H1 (cell line): ENCODE results near the gene CNST. TPM values are rescaled to one million over a fixed set of nuclear protein-coding genes. Genes with fewer than 3 reads are reported as not detected.

Experiments
- CTCF ChIA-PET: fragments of 300-600 bp; sonication (Branson Sonifier 250); formaldehyde crosslinking; loops from one replicate; lab custom pipeline; 2021; ENCODE audit not compliant: partially characterized antibody; lab: Charles Lee
- POLR2A ChIA-PET: fragments of 300-600 bp; sonication (Branson Sonifier 250); formaldehyde crosslinking; loops from one replicate; lab custom pipeline; 2021; ENCODE audit warnings: inconsistent platforms; ENCODE audit not compliant: partially characterized antibody; lab: Charles Lee
- DNase-seq, 2 experiments: peaks; one replicate each; pipeline versions ENCODE4 v3.0.0 to v3.0.0-alpha.2; 2010 to 2022; ENCODE audit warnings: low spot score in 2 of 2, low read depth in 1 of 2, mixed read lengths in 1 of 2
- FAIRE-seq: peaks from 2 replicates; lab custom pipeline; 2011; peaks lifted over from hg19 to GRCh38; lab: Jason Lieb, UNC
- H2AFZ ChIP-seq: 2 replicates; pipeline ENCODE4 v1.8.1; 2012; ENCODE audit warnings: low read length, inconsistent platforms
- H2AK5ac ChIP-seq: 2 replicates; pipeline ENCODE4 v1.6.1; 2013; ENCODE audit warnings: low read depth, low read length
- H2BK120ac ChIP-seq: replicated peaks from 2 replicates; pipeline ENCODE3; 2013; ENCODE audit warnings: low read depth, low read length, inconsistent platforms
- H2BK12ac ChIP-seq: 2 replicates; pipeline ENCODE4 v1.6.1; 2013; ENCODE audit warnings: low read depth, low read length
- H2BK15ac ChIP-seq: 2 replicates; pipeline ENCODE4 v1.6.1; 2013; ENCODE audit warnings: low read length
- H2BK20ac ChIP-seq: 2 replicates; pipeline ENCODE4 v1.6.1; 2013; ENCODE audit warnings: low read length
- H2BK5ac ChIP-seq: 2 replicates; pipeline ENCODE4 v1.6.1; 2013; ENCODE audit warnings: low read depth, low read length
- H3K14ac ChIP-seq: 2 replicates; pipeline ENCODE4 v1.6.1; 2013; ENCODE audit warnings: inconsistent platforms; ENCODE audit not compliant: insufficient read length
- H3K18ac ChIP-seq: 2 replicates; pipeline ENCODE4 v1.6.1; 2013; ENCODE audit warnings: low read length; ENCODE audit errors: extremely low read depth
- H3K23ac ChIP-seq: 2 replicates; pipeline ENCODE4 v1.6.1; 2013; ENCODE audit warnings: inconsistent platforms; ENCODE audit not compliant: insufficient read length
- H3K23me2 ChIP-seq: 2 replicates; pipeline ENCODE4 v1.6.1; 2013; ENCODE audit warnings: low read depth, low read length
- H3K27ac ChIP-seq: 2 replicates; pipeline ENCODE4 v1.6.1; 2011; ENCODE audit warnings: low read depth, low read length, inconsistent platforms
- H3K27me3 ChIP-seq, 4 experiments: replicated peaks in 1 of 4; 1 replicate in 1 of 4; 2 replicates in 3 of 4; pipeline versions ENCODE4 v1.6.1 to v1.8.1; 2011 to 2013; ENCODE audit warnings: low read length in 3 of 4, mild to moderate bottlenecking in 3 of 4, inconsistent platforms in 2 of 4, mixed read lengths in 2 of 4, moderate library complexity in 1 of 4; ENCODE audit not compliant: control insufficient read depth in 3 of 4, insufficient read depth in 3 of 4; ENCODE audit errors: extremely low read depth in 1 of 4
- H3K36me3 ChIP-seq, 4 experiments: 2 replicates each; pipeline versions ENCODE4 v1.6.1 to v1.8.1; 2011 to 2013; ENCODE audit warnings: mild to moderate bottlenecking in 4 of 4, low read length in 3 of 4, moderate library complexity in 2 of 4, control low read depth in 1 of 4, inconsistent platforms in 1 of 4; ENCODE audit not compliant: insufficient read depth in 4 of 4, control insufficient read depth in 2 of 4
- H3K4ac ChIP-seq: replicated peaks from 2 replicates; pipeline ENCODE3; 2013; ENCODE audit warnings: low read length, low read depth, mixed read lengths, inconsistent platforms; ENCODE audit not compliant: insufficient read length
- H3K4me1 ChIP-seq, 4 experiments: replicated peaks in 1 of 4; 1 replicate in 1 of 4; 2 replicates in 3 of 4; pipeline versions ENCODE4 v1.6.1 to v1.8.1; 2011 to 2013; ENCODE audit warnings: low read length in 3 of 4, inconsistent platforms in 2 of 4, mixed read lengths in 1 of 4; ENCODE audit not compliant: insufficient read depth in 4 of 4, control insufficient read depth in 3 of 4
- H3K4me2 ChIP-seq, 2 experiments: 2 replicates each; pipeline versions ENCODE4 v1.6.1 to v1.8.1; 2011 to 2013; ENCODE audit warnings: low read depth in 2 of 2, low read length in 2 of 2, control low read depth in 1 of 2, inconsistent platforms in 1 of 2, mild to moderate bottlenecking in 1 of 2; ENCODE audit not compliant: insufficient read depth in 1 of 2
- H3K4me3 ChIP-seq, 4 experiments: fragments of 200-600, 300-600 bp in 1 of 4; sonication (generic), shearing (Covaris generic), sonication (Bioruptor Twin) in 1 of 4; 2 replicates each; pipeline versions ENCODE4 v1.5.1 to v1.8.1; 2011 to 2016; ENCODE audit warnings: low read length in 4 of 4, low read depth in 3 of 4, control low read depth in 2 of 4, inconsistent platforms in 2 of 4, mild to moderate bottlenecking in 2 of 4, mixed read lengths in 1 of 4, moderate library complexity in 1 of 4; ENCODE audit not compliant: insufficient read depth in 2 of 4; ENCODE audit errors: extremely low read depth in 1 of 4
- H3K56ac ChIP-seq: replicated peaks from 2 replicates; pipeline ENCODE3; 2013; ENCODE audit warnings: low read depth, mild to moderate bottlenecking, mixed read lengths, low read length, inconsistent platforms; ENCODE audit not compliant: insufficient read length
- H3K79me1 ChIP-seq: 2 replicates; pipeline ENCODE4 v1.6.1; 2013; ENCODE audit warnings: low read depth, low read length, control low read depth
- H3K79me2 ChIP-seq, 2 experiments: 2 replicates each; pipeline versions ENCODE4 v1.6.1 to v1.8.1; 2012 to 2013; ENCODE audit warnings: low read length in 2 of 2, mild to moderate bottlenecking in 2 of 2, inconsistent platforms in 1 of 2; ENCODE audit not compliant: insufficient read depth in 2 of 2, control insufficient read depth in 1 of 2
- H3K9ac ChIP-seq, 4 experiments: replicated peaks in 1 of 4; 1 replicate in 1 of 4; 2 replicates in 3 of 4; pipeline versions ENCODE4 v1.6.1 to v1.8.1; 2011 to 2013; ENCODE audit warnings: low read depth in 3 of 4, low read length in 3 of 4, control low read depth in 2 of 4, mild to moderate bottlenecking in 2 of 4, moderate library complexity in 2 of 4, inconsistent platforms in 1 of 4; ENCODE audit errors: extremely low read depth in 1 of 4
- H3K9me3 ChIP-seq, 2 experiments: 2 replicates each; pipeline versions ENCODE4 v1.6.1 to v1.8.1; 2012 to 2013; ENCODE audit warnings: mild to moderate bottlenecking in 2 of 2, moderate library complexity in 2 of 2, control low read depth in 1 of 2, inconsistent platforms in 1 of 2, low read depth in 1 of 2, low read length in 1 of 2, mixed read lengths in 1 of 2; ENCODE audit not compliant: insufficient read depth in 2 of 2
- H4K20me1 ChIP-seq, 2 experiments: replicated peaks in 1 of 2; 2 replicates each; pipeline versions ENCODE3 to v1.8.1; 2011 to 2013; ENCODE audit warnings: inconsistent platforms in 2 of 2, low read length in 2 of 2, mild to moderate bottlenecking in 1 of 2; ENCODE audit not compliant: insufficient read depth in 2 of 2, control insufficient read depth in 1 of 2
- H4K5ac ChIP-seq: 2 replicates; pipeline ENCODE4 v1.6.1; 2013; ENCODE audit warnings: low read length, low read depth, mixed read lengths, inconsistent platforms; ENCODE audit not compliant: insufficient read length
- H4K8ac ChIP-seq: 2 replicates; pipeline ENCODE4 v1.8.0; 2013; ENCODE audit warnings: mild to moderate bottlenecking, moderate library complexity, low read length, inconsistent platforms; ENCODE audit not compliant: insufficient read depth; ENCODE audit errors: extremely low read depth
- H4K91ac ChIP-seq: replicated peaks from 2 replicates; pipeline ENCODE3; 2013; ENCODE audit warnings: low read length, mixed read lengths, inconsistent platforms; ENCODE audit not compliant: insufficient read length
- ATF2 ChIP-seq: IDR thresholded peaks from 2 replicates; pipeline ENCODE4 v1.6.1; 2012; ENCODE audit warnings: low read length, inconsistent platforms
- CBX5 ChIP-seq: fragments of 300-800, 300-1000 bp; sonication (generic); IDR thresholded peaks from 2 replicates; pipeline ENCODE4 v1.7.1; 2016; ENCODE audit warnings: antibody characterized with exemption, low read length, low read depth
- CHD1 ChIP-seq: IDR thresholded peaks from 2 replicates; pipeline ENCODE4 v1.6.1; 2012; ENCODE audit warnings: low read depth, low read length, improper control_type of control experiment
- HDAC2 ChIP-seq, 2 experiments: fragments of 300-600 bp in 1 of 2; sonication (generic) in 1 of 2; IDR thresholded peaks; 2 replicates each; pipeline ENCODE4 v1.6.1; 2011 to 2012; ENCODE audit warnings: low read depth in 2 of 2, low read length in 2 of 2, mild to moderate bottlenecking in 2 of 2, moderate library complexity in 2 of 2, borderline replicate concordance in 1 of 2, inconsistent platforms in 1 of 2
- KDM4A ChIP-seq: IDR thresholded peaks from one replicate; pipeline ENCODE4 v1.7.1; 2012; ENCODE audit warnings: low read depth, mild to moderate bottlenecking, moderate library complexity, low read length, inconsistent platforms; ENCODE audit not compliant: severe bottlenecking
- KDM5A ChIP-seq: fragments of 200-600 bp; IDR thresholded peaks from 2 replicates; pipeline ENCODE4 v1.7.1; 2012; ENCODE audit warnings: mild to moderate bottlenecking, low read length, inconsistent platforms, mixed read lengths
- MAFK ChIP-seq: IDR thresholded peaks from 2 replicates; pipeline ENCODE4 v1.6.1; 2012; ENCODE audit warnings: low read depth, mild to moderate bottlenecking, improper control_type of control experiment, low read length
- MAX ChIP-seq: IDR thresholded peaks from 2 replicates; pipeline ENCODE4 v1.6.1; 2012; ENCODE audit warnings: inconsistent platforms
- RBBP5 ChIP-seq: IDR thresholded peaks from 2 replicates; pipeline ENCODE4 v1.7.1; 2012; ENCODE audit warnings: low read depth, mild to moderate bottlenecking, inconsistent platforms, low read length, moderate library complexity, borderline replicate concordance
- SIRT6 ChIP-seq: IDR thresholded peaks from one replicate; pipeline ENCODE4 v1.7.1; 2012; ENCODE audit warnings: low read length, inconsistent platforms
- SP2 ChIP-seq: IDR thresholded peaks from 2 replicates; pipeline ENCODE4 v1.6.1; 2012; ENCODE audit warnings: mild to moderate bottlenecking, low read length, inconsistent platforms
- WGBS, 2 experiments: shearing (Covaris generic) in 1 of 2; methylation state at CpG; one replicate each; pipeline versions ENCODE4 v1.1.6 to v1.1.7; 2013 to 2015; ENCODE audit warnings: low lambda C conversion rate in 2 of 2, mixed read lengths in 2 of 2, inconsistent platforms in 1 of 2, low coverage in 1 of 2, missing lambda C conversion rate in 1 of 2; ENCODE audit not compliant: insufficient replicate concordance in 2 of 2, insufficient coverage in 1 of 2, insufficient read length in 1 of 2; ENCODE audit errors: extremely low coverage in 1 of 2, missing lambda C conversion rate in 1 of 2; 5-methylcytosine and 5-hydroxymethylcytosine counted together
- polyA plus RNA-seq, 7 experiments: library from polyadenylated mRNA; depleted of rRNA in 3 of 7; stranded (reverse) in 5 of 7; unstranded in 2 of 7; fragments of >200 nt in 5 of 7; fragments of 200-250 nt in 2 of 7; gene quantifications; 1 replicate in 5 of 7; 2 replicates in 1 of 7; 4 replicates in 1 of 7; pipeline versions ENCODE4 v1.2.1 to v1.2.3, GENCODE V29; 2011 to 2013; ENCODE audit warnings: missing spikeins in 2 of 7, mixed read lengths in 2 of 7
- total RNA-seq: library from RNA; stranded (reverse); fragmentation: NEBNext Ultra II Directional; extraction: Animal tissue kit (Norgen Biotek cat#: 25700); gene quantifications from 2 replicates; pipeline ENCODE4 v1.2.1, GENCODE V29; 2021

The CNST gene
- total and polyA plus RNA-seq, 2 of the 8 experiments (the other 6 are each of a cell fraction or from before 2014, with no cell fraction given): 5.3 to 21.3 TPM

- 70% methylated on average over 3 of the region's 3 CpGs; no CpG with 5 or more reads in 1 of the 2 experiments for WGBS, 2 experiments
- Histone ChIP-seq H3K18ac (no peak overlapping the region), H3K4me1 (no peaks in the 10 kb centered on the region), H3K23ac (no peak overlapping the region), H2BK5ac (no peak overlapping the region), H3K27me3 (no peaks in the 10 kb centered on the region), H3K9ac (no peak overlapping the region), H3K14ac (no peak overlapping the region), H3K36me3 (peaks cover 3 to 16% (median 8%) of the 10 kb centered on the region in 4 experiments; a peak in 6 of 8 replicates), H2BK12ac (no peak overlapping the region), H3K56ac (no peak overlapping the region), H3K4ac (no peak overlapping the region), H4K20me1 (no peaks in the 10 kb centered on the region), H3K4me2 (no peak overlapping the region), H2AFZ (no peak overlapping the region), H4K5ac (no peak overlapping the region), H2BK20ac (no peak overlapping the region), H3K4me3 (no peak overlapping the region), H3K79me2 (no peaks in the 10 kb centered on the region), H3K27ac (no peak overlapping the region), H2BK15ac (no peak overlapping the region), H2AK5ac (no peak overlapping the region), H2BK120ac (no peak overlapping the region), H3K23me2 (no peaks in the 10 kb centered on the region), H3K9me3 (no peaks in the 10 kb centered on the region), H4K8ac (no peak overlapping the region), H4K91ac (no peak overlapping the region), H3K79me1 (no peaks in the 10 kb centered on the region)
- ChIA-PET CTCF (interaction anchor here (0.6 to 1.1 kb wide), 2 partner anchors 158 to 354 kb away, joined by 3 to 4 read pairs; no protein-coding TSS in a partner anchor), POLR2A (interaction anchor here (1.7 kb wide), 1 partner anchor 12 kb away, joined by 4 read pairs; no protein-coding TSS in a partner anchor)
- TF ChIP-seq SP2 (no peak), MAX (no peak), KDM5A (no peak), CBX5 (no peak), SIRT6 (no peak), CHD1 (no peak), RBBP5 (no peak), HDAC2 (IDR thresholded peaks at IDR 0.05; ENCODE audit: borderline replicate concordance in 1 of 2, low read depth in 2 of 2, low read length in 2 of 2) (no peak), KDM4A (no peak), MAFK (no peak), ATF2 (no peak)
- FAIRE-seq: no peak
- DNase-seq: no peak
Observed at GRCh38 chr1:246537887-246538286, 28.4 kb upstream of the CNST start.
